Neural progenitor cell (in vitro differentiated cells): Measurements from ENCODE around the gene DLK1. TPM values are rescaled to one million over a fixed set of nuclear protein-coding genes. Genes with fewer than 3 reads are reported as not detected.

Source experiments
- DNase-seq: peaks from one replicate; pipeline ENCODE4 v3.0.0-alpha.2; 2016; ENCODE audit warnings: low spot score
- H2AFZ ChIP-seq: fragments of 200-600 bp; sonication (generic); replicated peaks from 2 replicates; pipeline ENCODE4 v1.6.1; 2016; ENCODE audit warnings: antibody characterized with exemption
- H3F3A ChIP-seq: fragments of 200-600 bp; sonication (generic); 2 replicates; pipeline ENCODE4 v1.6.1; 2016; ENCODE audit warnings: antibody characterized with exemption, low read depth
- H3K27ac ChIP-seq: fragments of 200-600 bp; sonication (generic); 2 replicates; pipeline ENCODE4 v1.5.1; 2016; ENCODE audit warnings: mild to moderate bottlenecking
- H3K27me3 ChIP-seq: fragments of 200-600 bp; sonication (generic); 2 replicates; pipeline ENCODE4 v1.6.1; 2016; ENCODE audit warnings: mild to moderate bottlenecking, moderate library complexity
- H3K36me3 ChIP-seq: fragments of 200-600 bp; sonication (generic); 2 replicates; pipeline ENCODE4 v1.5.1; 2016
- H3K4me1 ChIP-seq: fragments of 200-600 bp; sonication (generic); 2 replicates; pipeline ENCODE4 v1.6.1; 2016; ENCODE audit warnings: mixed run types
- H3K4me2 ChIP-seq: fragments of 200-600 bp; sonication (generic); 2 replicates; pipeline ENCODE4 v1.6.1; 2016
- H3K4me3 ChIP-seq: fragments of 200-600 bp; sonication (generic); 2 replicates; pipeline ENCODE4 v1.5.1; 2016
- H3K79me2 ChIP-seq: fragments of 200-600 bp; sonication (generic); 2 replicates; pipeline ENCODE4 v1.6.1; 2016; ENCODE audit warnings: low read depth
- H3K9ac ChIP-seq: fragments of 200-600 bp; sonication (generic); 2 replicates; pipeline ENCODE4 v1.6.1; 2016
- H3K9me3 ChIP-seq: fragments of 200-600 bp; sonication (generic); 2 replicates; pipeline ENCODE4 v1.5.1; 2016; ENCODE audit warnings: low read depth
- H4K20me1 ChIP-seq: fragments of 200-600 bp; sonication (generic); 2 replicates; pipeline ENCODE4 v1.6.1; 2016; ENCODE audit warnings: low read depth
- H3K27ac Mint-ChIP-seq: 3 replicates; pipeline ENCODE4 v1.8.0; 2021; ENCODE audit warnings: mixed read lengths
- H3K27me3 Mint-ChIP-seq: 2 replicates; pipeline ENCODE4 v1.8.0; 2022; ENCODE audit warnings: low read depth, mild to moderate bottlenecking, inconsistent platforms, moderate library complexity, mixed read lengths; ENCODE audit not compliant: insufficient read depth
- H3K36me3 Mint-ChIP-seq: 3 replicates; pipeline ENCODE4 v1.8.0; 2021; ENCODE audit warnings: mixed read lengths
- H3K4me1 Mint-ChIP-seq: 3 replicates; pipeline ENCODE4 v1.8.0; 2021; ENCODE audit warnings: mixed read lengths
- H3K4me3 Mint-ChIP-seq: 3 replicates; pipeline ENCODE4 v1.8.0; 2021; ENCODE audit warnings: mild to moderate bottlenecking, moderate library complexity, mixed read lengths
- H3K9me3 Mint-ChIP-seq: 3 replicates; pipeline ENCODE4 v1.8.0; 2020; ENCODE audit warnings: mixed read lengths
- EZH2 ChIP-seq: fragments of 200-600 bp; sonication (generic); IDR thresholded peaks from 2 replicates; pipeline ENCODE4 v1.6.1; 2017; ENCODE audit warnings: antibody characterized with exemption, mild to moderate bottlenecking, moderate library complexity
- EZH2phosphoT487 ChIP-seq: fragments of 200-600 bp; sonication (generic); IDR thresholded peaks from 2 replicates; pipeline ENCODE4 v1.6.1; 2017; ENCODE audit warnings: antibody characterized with exemption
- total RNA-seq: library from RNA; depleted of rRNA; stranded (reverse); fragments of >200 nt; gene quantifications from 2 replicates; pipeline ENCODE4 v1.2.3, GENCODE V29; 2015; ENCODE audit warnings: low replicate concordance
- TF ChIP-seq, protein P1 (sequence below): fragments of 200-600 bp; sonication (generic); IDR thresholded peaks from 2 replicates; pipeline ENCODE4 v1.5.1; 2017; ENCODE audit warnings: antibody characterized with exemption, mild to moderate bottlenecking

The DLK1 gene
- 312 and 1,018 TPM in 2 replicates for total RNA-seq

DNA sequence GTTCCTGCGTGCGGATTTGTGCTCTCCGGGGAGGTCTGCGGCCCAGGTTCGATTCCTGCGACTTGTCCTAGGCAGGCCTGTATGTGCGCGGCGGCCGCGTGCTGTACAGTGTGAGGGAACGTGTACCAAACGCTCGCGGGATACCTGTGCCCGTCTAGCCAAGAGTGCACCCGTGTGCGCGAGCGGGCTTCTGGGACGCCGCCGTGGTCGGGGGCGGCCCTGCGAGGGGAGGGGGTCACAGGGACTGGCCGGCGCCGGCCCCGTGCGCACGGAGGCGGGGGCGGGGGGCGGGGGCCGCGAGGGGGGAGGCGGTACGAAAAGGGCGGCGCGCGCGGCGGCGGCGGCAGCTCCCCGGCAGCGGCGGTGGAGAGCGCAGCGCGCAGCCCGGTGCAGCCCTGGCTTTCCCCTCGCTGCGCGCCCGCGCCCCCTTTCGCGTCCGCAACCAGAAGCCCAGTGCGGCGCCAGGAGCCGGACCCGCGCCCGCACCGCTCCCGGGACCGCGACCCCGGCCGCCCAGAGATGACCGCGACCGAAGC lies at the start of gene DLK1:
Gene DLK1 (plus strand): TSS at position 343 of the 536 bp plus-strand sequence. CDS start 177 bp downstream, at position 520.
- no peak for TF ChIP-seq EZH2phosphoT487
- TF ChIP-seq, protein P1, sequence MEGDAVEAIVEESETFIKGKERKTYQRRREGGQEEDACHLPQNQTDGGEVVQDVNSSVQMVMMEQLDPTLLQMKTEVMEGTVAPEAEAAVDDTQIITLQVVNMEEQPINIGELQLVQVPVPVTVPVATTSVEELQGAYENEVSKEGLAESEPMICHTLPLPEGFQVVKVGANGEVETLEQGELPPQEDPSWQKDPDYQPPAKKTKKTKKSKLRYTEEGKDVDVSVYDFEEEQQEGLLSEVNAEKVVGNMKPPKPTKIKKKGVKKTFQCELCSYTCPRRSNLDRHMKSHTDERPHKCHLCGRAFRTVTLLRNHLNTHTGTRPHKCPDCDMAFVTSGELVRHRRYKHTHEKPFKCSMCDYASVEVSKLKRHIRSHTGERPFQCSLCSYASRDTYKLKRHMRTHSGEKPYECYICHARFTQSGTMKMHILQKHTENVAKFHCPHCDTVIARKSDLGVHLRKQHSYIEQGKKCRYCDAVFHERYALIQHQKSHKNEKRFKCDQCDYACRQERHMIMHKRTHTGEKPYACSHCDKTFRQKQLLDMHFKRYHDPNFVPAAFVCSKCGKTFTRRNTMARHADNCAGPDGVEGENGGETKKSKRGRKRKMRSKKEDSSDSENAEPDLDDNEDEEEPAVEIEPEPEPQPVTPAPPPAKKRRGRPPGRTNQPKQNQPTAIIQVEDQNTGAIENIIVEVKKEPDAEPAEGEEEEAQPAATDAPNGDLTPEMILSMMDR, result no peak
- no peak for TF ChIP-seq EZH2
- no peaks in the 10 kb centered on the region for H3K36me3 Mint-ChIP-seq
- peaks cover 69% of the 10 kb centered on the region for H3K4me1 ChIP-seq
- peaks cover 66% of the 10 kb centered on the region for H3K4me1 Mint-ChIP-seq
- no peaks in the 10 kb centered on the region for H3K9me3 ChIP-seq
- H3K4me3 Mint-ChIP-seq, result peak within 1 kb of the TSS; percentile 85
- H3F3A ChIP-seq, result peaks cover 47% of the 10 kb centered on the region
- peak; percentile 76 for DNase-seq
- peaks cover 40% of the 10 kb centered on the region for H4K20me1 ChIP-seq
- peak within 1 kb of the TSS; percentile 97 for H3K4me3 ChIP-seq
- H3K9me3 Mint-ChIP-seq, result peaks cover 3% of the 10 kb centered on the region
- no peak within 1 kb of the TSS for H3K27ac ChIP-seq
- no peak within 1 kb of the TSS for H2AFZ ChIP-seq
- H3K36me3 ChIP-seq, result no peaks in the 10 kb centered on the region
- H3K27ac Mint-ChIP-seq, result peak within 1 kb of the TSS; percentile 0
- H3K27me3 Mint-ChIP-seq, result peaks cover 42% of the 10 kb centered on the region
- peak within 1 kb of the TSS; percentile 93 for H3K4me2 ChIP-seq
- H3K9ac ChIP-seq, result peak within 1 kb of the TSS; percentile 65
- peaks cover 18% of the 10 kb centered on the region for H3K27me3 ChIP-seq
- peaks cover 59% of the 10 kb centered on the region for H3K79me2 ChIP-seq

DNA sequence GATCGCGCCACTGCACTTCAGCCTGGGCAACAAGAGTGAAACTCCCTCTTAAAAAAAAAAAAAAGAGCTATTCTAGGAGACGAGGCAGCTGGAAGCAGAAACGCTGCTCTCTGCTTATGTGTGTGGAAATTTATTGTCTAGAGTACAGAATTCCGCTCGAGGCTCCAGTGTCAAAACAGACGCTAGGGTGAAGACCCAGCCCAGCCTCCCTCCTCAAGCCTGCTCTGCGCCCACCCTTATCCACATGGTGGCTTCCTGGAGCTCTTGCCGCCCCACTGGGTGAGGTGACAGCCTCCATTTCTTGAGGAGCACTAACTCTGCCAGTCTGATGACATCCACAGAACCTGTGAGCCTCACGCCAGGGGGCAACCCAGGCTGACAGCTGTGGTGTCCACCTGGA lies 49.5 kb upstream of the DLK1 start:
- Histone ChIP-seq H3K36me3 (no peaks in the 10 kb centered on the region), H3K79me2 (no peaks in the 10 kb centered on the region), H3K9ac (no peak overlapping the region), H3K4me1 (peaks cover 58% of the 10 kb centered on the region), H3K27ac (no peak overlapping the region), H3K4me2 (no peak overlapping the region), H2AFZ (no peak overlapping the region), H3K27me3 (no peaks in the 10 kb centered on the region), H4K20me1 (no peaks in the 10 kb centered on the region), H3K9me3 (no peaks in the 10 kb centered on the region), H3F3A (peaks cover 30% of the 10 kb centered on the region), H3K4me3 (no peak overlapping the region)
- no peaks in the 10 kb centered on the region for H3K36me3 Mint-ChIP-seq
- no peak for DNase-seq
- H3K9me3 Mint-ChIP-seq, result no peaks in the 10 kb centered on the region
- H3K4me1 Mint-ChIP-seq, result peaks cover 67% of the 10 kb centered on the region
- TF ChIP-seq, protein P1, result no peak
- no peak for TF ChIP-seq EZH2phosphoT487
- TF ChIP-seq EZH2, result no peak
- peaks cover 19% of the 10 kb centered on the region for H3K27me3 Mint-ChIP-seq
- no peak overlapping the region for H3K4me3 Mint-ChIP-seq
- peak overlapping the region; percentile 33 for H3K27ac Mint-ChIP-seq

DNA sequence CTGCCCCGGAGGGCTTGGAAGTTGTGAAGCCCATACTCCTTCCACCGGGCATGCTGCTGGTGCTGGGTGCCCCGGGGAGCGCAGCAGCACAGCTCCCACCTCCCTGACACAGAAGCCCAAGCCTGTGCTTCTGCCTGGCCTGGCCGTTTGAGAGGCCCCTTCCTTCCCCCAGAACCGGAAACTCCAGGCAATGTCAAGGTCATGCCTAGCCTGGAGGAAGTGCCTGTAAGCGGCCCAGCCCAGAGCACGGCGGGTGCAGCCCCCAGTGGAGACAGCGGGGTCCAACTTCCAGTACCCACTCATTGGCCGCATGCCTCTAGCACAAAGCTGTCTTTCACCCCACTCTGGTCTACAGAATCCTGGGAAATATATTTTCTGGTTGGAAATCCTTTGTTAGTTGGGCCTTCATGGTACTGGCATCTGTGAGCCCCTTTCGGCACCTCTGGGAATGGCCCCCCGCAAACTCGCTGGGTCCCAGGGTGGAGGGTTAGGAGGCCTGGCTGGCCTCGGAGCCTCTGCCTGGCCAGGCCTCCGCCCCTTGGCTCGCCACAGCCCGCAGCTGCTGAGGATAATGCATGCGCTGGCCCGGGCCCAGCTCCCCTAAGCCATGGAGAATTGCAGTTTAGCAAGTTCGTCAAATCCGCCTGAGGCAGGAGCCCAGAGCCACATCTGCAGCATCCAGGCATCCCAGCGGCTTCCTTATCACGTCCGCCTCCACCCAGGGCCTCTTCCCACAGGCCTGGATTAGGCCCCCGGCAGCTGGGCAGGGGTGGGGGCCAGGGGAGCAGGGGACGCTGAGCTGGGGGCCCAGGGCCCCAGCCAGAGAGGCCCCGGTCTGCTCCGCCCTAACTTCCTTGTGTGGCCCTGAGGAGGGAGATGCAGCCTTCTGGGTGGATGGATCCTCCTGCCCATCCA lies 48.9 kb upstream of the DLK1 start:
- TF ChIP-seq EZH2phosphoT487 (no peak), EZH2 (no peak)
- TF ChIP-seq, protein P1, result no peak
- Histone ChIP-seq H3F3A (peaks cover 23% of the 10 kb centered on the region), H2AFZ (peak overlapping the region; percentile 15), H3K4me3 (no peak overlapping the region), H3K27ac (peak overlapping the region; percentile 20), H3K9ac (no peak overlapping the region), H3K79me2 (no peaks in the 10 kb centered on the region), H3K4me1 (peaks cover 52% of the 10 kb centered on the region), H3K9me3 (no peaks in the 10 kb centered on the region), H3K27me3 (no peaks in the 10 kb centered on the region), H3K36me3 (no peaks in the 10 kb centered on the region), H4K20me1 (no peaks in the 10 kb centered on the region), H3K4me2 (peak overlapping the region; percentile 12)
- peaks cover 20% of the 10 kb centered on the region for H3K27me3 Mint-ChIP-seq
- no peaks in the 10 kb centered on the region for H3K36me3 Mint-ChIP-seq
- no peaks in the 10 kb centered on the region for H3K9me3 Mint-ChIP-seq
- peak overlapping the region; percentile 33 for H3K27ac Mint-ChIP-seq
- peak; percentile 70 for DNase-seq
- H3K4me1 Mint-ChIP-seq, result peaks cover 65% of the 10 kb centered on the region
- no peak overlapping the region for H3K4me3 Mint-ChIP-seq
